OCI-LY3 (cell line): ENCODE data around the gene KIFC1.
A peak's percentile ranks its signal among the peaks of the same experiment; 100 is the strongest.

Source experiments
- H2AFZ ChIP-seq: fragments of 200-600, 300-600 bp; shearing (Covaris generic); 2 replicates; pipeline ENCODE4 v1.6.0; 2014; ENCODE audit warnings: antibody characterized with exemption, low read depth, low read length
- H3K27ac ChIP-seq: fragments of 200-600, 300-600 bp; sonication (generic); 2 replicates; pipeline ENCODE4 v1.5.1; 2014; ENCODE audit warnings: mild to moderate bottlenecking, low read length, moderate library complexity, mixed read lengths
- H3K27me3 ChIP-seq: fragments of 200-600, 300-600 bp; sonication (generic); 2 replicates; pipeline ENCODE4 v1.6.1; 2014; ENCODE audit warnings: low read depth, low read length, mixed read lengths
- H3K36me3 ChIP-seq: fragments of 200-600, 300-600 bp; sonication (generic); replicated peaks from 2 replicates; pipeline ENCODE3; 2014; ENCODE audit warnings: low read depth, low read length, mixed read lengths
- H3K4me1 ChIP-seq: fragments of 300-600, 200-600 bp; sonication (generic); 2 replicates; pipeline ENCODE4 v1.6.1; 2014; ENCODE audit warnings: low read length, mixed read lengths
- H3K4me2 ChIP-seq: fragments of 200-600, 300-600 bp; sonication (generic); 2 replicates; pipeline ENCODE4 v1.6.1; 2014; ENCODE audit warnings: low read length, mixed read lengths
- H3K4me3 ChIP-seq: fragments of 300-600, 200-600 bp; sonication (generic); 2 replicates; pipeline ENCODE4 v1.5.1; 2014; ENCODE audit warnings: antibody characterized with exemption, mild to moderate bottlenecking, low read length, moderate library complexity
- H3K79me2 ChIP-seq: fragments of 300-600, 200-600 bp; shearing (Covaris generic); 2 replicates; pipeline ENCODE4 v1.6.1; 2014; ENCODE audit warnings: mild to moderate bottlenecking, low read length, mixed read lengths
- H3K9ac ChIP-seq: fragments of 300-600, 200-600 bp; shearing (Covaris generic); 2 replicates; pipeline ENCODE4 v1.6.0; 2014; ENCODE audit warnings: mild to moderate bottlenecking, low read length, moderate library complexity
- H3K9me3 ChIP-seq: fragments of 200-600, 300-600 bp; shearing (Covaris generic); 2 replicates; pipeline ENCODE4 v1.6.1; 2014; ENCODE audit warnings: low read length, mixed read lengths; ENCODE audit not compliant: insufficient read depth
- H4K20me1 ChIP-seq: fragments of 200-600, 300-600 bp; sonication (generic); 2 replicates; pipeline ENCODE4 v1.6.1; 2016; ENCODE audit warnings: low read length, mixed read lengths; ENCODE audit not compliant: insufficient read depth
- CTCF ChIP-seq: fragments of 200-600, 300-600 bp; sonication (generic); IDR thresholded peaks from 2 replicates; pipeline ENCODE4 v1.5.1; 2014; ENCODE audit warnings: antibody characterized with exemption, low read length, low read depth
- EZH2phosphoT487 ChIP-seq: fragments of 200-600 bp; shearing (Covaris generic); IDR thresholded peaks from 2 replicates; pipeline ENCODE4 v1.6.1; 2018; ENCODE audit warnings: antibody characterized with exemption, mixed run types, low read depth

Gene KIFC1

GRCh38 chr6:33430334-33430733 is 38.7 kb downstream of the KIFC1 start:
- no peaks in the 10 kb centered on the region for H3K9me3 ChIP-seq
- no peaks in the 10 kb centered on the region for H3K79me2 ChIP-seq
- H3K36me3 ChIP-seq = no peaks in the 10 kb centered on the region
- H3K27me3 ChIP-seq = no peaks in the 10 kb centered on the region
- no peak overlapping the region for H3K4me3 ChIP-seq
- H2AFZ ChIP-seq = no peak overlapping the region
- no peaks in the 10 kb centered on the region for H4K20me1 ChIP-seq
- peaks cover 36% of the 10 kb centered on the region for H3K4me1 ChIP-seq
- H3K9ac ChIP-seq = no peak overlapping the region
- peak overlapping the region; percentile 92; the same call in 1 of the 2 replicates for H3K4me2 ChIP-seq
- TF ChIP-seq EZH2phosphoT487 (no peak), CTCF (no peak)
- H3K27ac ChIP-seq = no peak overlapping the region

GRCh38 chr6:33430991-33431879 is 39.6 kb downstream of the KIFC1 start:
- Histone ChIP-seq H3K36me3 (no peaks in the 10 kb centered on the region), H3K4me3 (peak overlapping the region; percentile 79), H3K27ac (no peak overlapping the region), H3K27me3 (no peaks in the 10 kb centered on the region), H3K4me1 (peaks cover 36% of the 10 kb centered on the region), H3K9me3 (no peaks in the 10 kb centered on the region), H3K79me2 (no peaks in the 10 kb centered on the region), H4K20me1 (no peaks in the 10 kb centered on the region), H2AFZ (no peak overlapping the region), H3K4me2 (peak overlapping the region; percentile 92), H3K9ac (peak overlapping the region; percentile 55)
- TF ChIP-seq EZH2phosphoT487 (no peak), CTCF (no peak)

- Histone ChIP-seq H3K9ac (peak overlapping the region; percentile 55), H2AFZ (no peak overlapping the region), H3K4me2 (peak overlapping the region; percentile 92)
These were observed 40.4 kb downstream of the KIFC1 start for GRCh38 chr6:33431880-33432541.

More at GRCh38 chr6:33431880-33432541, 40.4 kb downstream of the KIFC1 start:
- H3K27me3 ChIP-seq = no peaks in the 10 kb centered on the region
- TF ChIP-seq CTCF (no peak), EZH2phosphoT487 (no peak)
- H3K4me1 ChIP-seq = peaks cover 35% of the 10 kb centered on the region
- H4K20me1 ChIP-seq = no peaks in the 10 kb centered on the region
- peak overlapping the region; percentile 79 for H3K4me3 ChIP-seq
- no peaks in the 10 kb centered on the region for H3K9me3 ChIP-seq
- H3K27ac ChIP-seq = no peak overlapping the region
- H3K79me2 ChIP-seq = no peaks in the 10 kb centered on the region
- H3K36me3 ChIP-seq = no peaks in the 10 kb centered on the region
